Endothelial cell of umbilical vein (primary cell): Measurements from ENCODE around the gene SOCS4. TPM values are rescaled to one million over a fixed set of nuclear protein-coding genes. Genes with fewer than 3 reads are reported as not detected.

Experiments
- BruUV-seq: library from RNA; stranded (reverse); fragments of 400-500 nt; replicated peaks from 2 replicates; lab custom pipeline; 2021; lab: Mats Ljungman, UMichigan
- CTCF ChIA-PET: fragments of 300-600, 350-600 bp; sonication (Branson Sonifier 250); formaldehyde crosslinking; loops from one replicate; lab custom pipeline; 2021; ENCODE audit warnings: antibody characterized with exemption, inconsistent platforms; lab: Charles Lee
- POLR2A ChIA-PET: fragments of 300-600, 350-600 bp; sonication (Branson Sonifier 250); formaldehyde crosslinking; loops from one replicate; lab custom pipeline; 2021; ENCODE audit warnings: antibody characterized with exemption, inconsistent platforms; lab: Charles Lee
- DNase-seq: peaks from one replicate; pipeline ENCODE4 v3.0.0-alpha.2; 2011; ENCODE audit warnings: low read depth, low spot score
- FAIRE-seq: peaks from 2 replicates; lab custom pipeline; 2011; peaks lifted over from hg19 to GRCh38; lab: Jason Lieb, UNC
- H2AFZ ChIP-seq: 2 replicates; pipeline ENCODE4 v1.6.0; 2012; ENCODE audit warnings: low read depth, low read length, control low read depth, inconsistent platforms
- H3K27ac ChIP-seq: 2 replicates; pipeline ENCODE4 v1.5.1; 2011; ENCODE audit warnings: low read depth, mild to moderate bottlenecking, control low read depth, low read length, moderate library complexity; ENCODE audit not compliant: insufficient read depth
- H3K27me3 ChIP-seq, 2 experiments: 2 replicates each; pipeline versions ENCODE4 v1.6.0 to v1.6.1; 2011; ENCODE audit warnings: low read length in 2 of 2, mixed read lengths in 1 of 2; ENCODE audit not compliant: control insufficient read depth in 2 of 2, insufficient read depth in 2 of 2
- H3K36me3 ChIP-seq, 2 experiments: 2 replicates in 1 of 2; 3 replicates in 1 of 2; pipeline ENCODE4 v1.5.1; 2011; ENCODE audit warnings: low read length in 2 of 2, mild to moderate bottlenecking in 1 of 2, moderate library complexity in 1 of 2; ENCODE audit not compliant: control insufficient read depth in 2 of 2, insufficient read depth in 2 of 2; ENCODE audit errors: extremely low read depth in 1 of 2
- H3K4me1 ChIP-seq: 3 replicates; pipeline ENCODE4 v1.5.1; 2011; ENCODE audit warnings: mild to moderate bottlenecking, low read length; ENCODE audit not compliant: control insufficient read depth, insufficient read depth; ENCODE audit errors: extremely low read depth
- H3K4me2 ChIP-seq: 2 replicates; pipeline ENCODE4 v1.6.1; 2011; ENCODE audit warnings: low read length, control low read depth, mixed read lengths; ENCODE audit not compliant: insufficient read depth
- H3K4me3 ChIP-seq, 3 experiments: fragments of 200-600 bp in 1 of 3; sonication (generic), shearing (Covaris generic) in 1 of 3; replicated peaks in 1 of 3; 2 replicates each; pipeline ENCODE4 v1.5.1; 2011 to 2016; ENCODE audit warnings: control low read depth in 3 of 3, low read length in 3 of 3, mild to moderate bottlenecking in 2 of 3, inconsistent platforms in 1 of 3, low read depth in 1 of 3, moderate library complexity in 1 of 3; ENCODE audit not compliant: insufficient read depth in 1 of 3
- H3K79me2 ChIP-seq: 2 replicates; pipeline ENCODE4 v1.6.0; 2012; ENCODE audit warnings: low read length, inconsistent platforms; ENCODE audit not compliant: control insufficient read depth, insufficient read depth
- H3K9ac ChIP-seq: replicated peaks from 2 replicates; pipeline ENCODE3; 2011; ENCODE audit warnings: low read length, control low read depth; ENCODE audit not compliant: insufficient read depth; ENCODE audit errors: extremely low read depth
- H3K9me1 ChIP-seq: replicated peaks from 3 replicates; pipeline ENCODE4 v1.6.0; 2011; ENCODE audit warnings: mild to moderate bottlenecking, low read length; ENCODE audit not compliant: control insufficient read depth, insufficient read depth; ENCODE audit errors: extremely low read depth
- H3K9me3 ChIP-seq: replicated peaks from 2 replicates; pipeline ENCODE4 v1.5.1; 2012; ENCODE audit warnings: low read length, inconsistent platforms; ENCODE audit not compliant: control insufficient read depth, insufficient read depth
- H4K20me1 ChIP-seq: replicated peaks from 2 replicates; pipeline ENCODE3; 2011; ENCODE audit warnings: mild to moderate bottlenecking, low read length; ENCODE audit not compliant: control insufficient read depth, insufficient read depth; ENCODE audit errors: extremely low read depth
- EZH2 ChIP-seq: IDR thresholded peaks from 2 replicates; pipeline ENCODE4 v1.6.1; 2012; ENCODE audit warnings: borderline replicate concordance, low read depth, mild to moderate bottlenecking, moderate library complexity, low read length, inconsistent platforms; ENCODE audit not compliant: severe bottlenecking
- FOS ChIP-seq: IDR thresholded peaks from 2 replicates; pipeline ENCODE4 v1.6.1; 2011; ENCODE audit warnings: mild to moderate bottlenecking, low read length, moderate library complexity, borderline replicate concordance; ENCODE audit not compliant: insufficient read depth
- GATA2 ChIP-seq: IDR thresholded peaks from 2 replicates; pipeline ENCODE4 v1.7.0; 2011; ENCODE audit warnings: low read depth, mild to moderate bottlenecking, moderate library complexity, mixed read lengths, low read length; ENCODE audit not compliant: insufficient read length, insufficient read depth
- JUN ChIP-seq: IDR thresholded peaks from 2 replicates; pipeline ENCODE4 v1.6.1; 2011; ENCODE audit warnings: borderline replicate concordance, low read depth; ENCODE audit not compliant: insufficient read length, insufficient read depth
- MAX ChIP-seq: IDR thresholded peaks from 2 replicates; pipeline ENCODE4 v1.6.1; 2011; ENCODE audit not compliant: insufficient read depth, insufficient read length
- MYC ChIP-seq: IDR thresholded peaks from one replicate; pipeline ENCODE4 v1.6.1; 2011; ENCODE audit warnings: mild to moderate bottlenecking, low read depth, low read length
- POLR2A ChIP-seq: IDR thresholded peaks from 2 replicates; pipeline ENCODE4 v1.6.1; 2012; ENCODE audit warnings: low read depth, mild to moderate bottlenecking, control low read depth, low read length
- POLR2AphosphoS5 ChIP-seq: IDR thresholded peaks from 2 replicates; pipeline ENCODE4 v1.6.1; 2012; ENCODE audit warnings: low read depth, mild to moderate bottlenecking, control low read depth, low read length, moderate library complexity; ENCODE audit not compliant: insufficient read depth
- dilution Hi-C: fragments of 300-500 bp; cut with MboI; formaldehyde crosslinking; loops from one replicate; pipeline ENCODE4 v1.15.0; 2019; ENCODE audit warnings: low sequenced_read_pairs; ENCODE audit not compliant: extremely low pct_ligation_motif_present
- intact Hi-C: fragments of 100-400 bp; cut with micrococcal nuclease; formaldehyde crosslinking; loops from one replicate; pipeline ENCODE4 v1.10.0; 2022
- polyA plus RNA-seq, 4 experiments: library from polyadenylated mRNA; depleted of rRNA in 3 of 4; stranded (reverse) in 3 of 4; unstranded in 1 of 4; fragments of >200 nt; gene quantifications; 2 replicates each; pipeline versions ENCODE4 v1.2.1 to v1.2.3, GENCODE V29; 2011 to 2012; ENCODE audit warnings: missing spikeins in 1 of 4
- total RNA-seq: library from RNA; stranded (reverse); gene quantifications from 2 replicates; pipeline ENCODE4 v1.2.3, GENCODE V29; 2021
- TF ChIP-seq, protein P1 (sequence below), 2 donors: IDR thresholded peaks; 1 replicate in 1 of 2; 2 replicates in 1 of 2; pipeline ENCODE4 v1.5.1; 2011; ENCODE audit warnings: low read length in 2 of 2, mild to moderate bottlenecking in 2 of 2, moderate library complexity in 2 of 2, control low read depth in 1 of 2, inconsistent platforms in 1 of 2, low read depth in 1 of 2; ENCODE audit not compliant: insufficient read depth in 1 of 2; ENCODE audit errors: extremely low read depth in 1 of 2

Gene SOCS4
- total and polyA plus RNA-seq, 2 donors (not counting 3 experiments of a cell fraction or from before 2014, with no cell fraction given), result 6.4 to 26.7 TPM

GRCh38 chr14:55048900-55049436 is 21.9 kb downstream of the SOCS4 start:
- no TSS peak for BruUV-seq
- Histone ChIP-seq H2AFZ (no peak overlapping the region), H3K4me3 (no peak overlapping the region), H3K9me1 (no peaks in the 10 kb centered on the region), H3K27ac (no peak overlapping the region), H3K79me2 (peaks cover 22% of the 10 kb centered on the region), H3K4me1 (peaks cover 17% of the 10 kb centered on the region), H3K4me2 (no peak overlapping the region), H3K9me3 (no peaks in the 10 kb centered on the region), H3K9ac (no peak overlapping the region), H3K27me3 (no peaks in the 10 kb centered on the region), H4K20me1 (no peaks in the 10 kb centered on the region), H3K36me3 (peaks cover 1 to 4% of the 10 kb centered on the region in 2 experiments)
- FAIRE-seq (no peak), DNase-seq (no peak)
- dilution Hi-C loops (no loop called here), intact Hi-C loops (no loop called here)
- CTCF ChIA-PET, result no interaction called here
- POLR2A ChIA-PET, result no interaction called here
- TF ChIP-seq GATA2 (no peak), POLR2AphosphoS5 (no peak), MYC (no peak), EZH2 (no peak), FOS (no peak), JUN (no peak), POLR2A (no peak), MAX (no peak)
- TF ChIP-seq, protein P1, sequence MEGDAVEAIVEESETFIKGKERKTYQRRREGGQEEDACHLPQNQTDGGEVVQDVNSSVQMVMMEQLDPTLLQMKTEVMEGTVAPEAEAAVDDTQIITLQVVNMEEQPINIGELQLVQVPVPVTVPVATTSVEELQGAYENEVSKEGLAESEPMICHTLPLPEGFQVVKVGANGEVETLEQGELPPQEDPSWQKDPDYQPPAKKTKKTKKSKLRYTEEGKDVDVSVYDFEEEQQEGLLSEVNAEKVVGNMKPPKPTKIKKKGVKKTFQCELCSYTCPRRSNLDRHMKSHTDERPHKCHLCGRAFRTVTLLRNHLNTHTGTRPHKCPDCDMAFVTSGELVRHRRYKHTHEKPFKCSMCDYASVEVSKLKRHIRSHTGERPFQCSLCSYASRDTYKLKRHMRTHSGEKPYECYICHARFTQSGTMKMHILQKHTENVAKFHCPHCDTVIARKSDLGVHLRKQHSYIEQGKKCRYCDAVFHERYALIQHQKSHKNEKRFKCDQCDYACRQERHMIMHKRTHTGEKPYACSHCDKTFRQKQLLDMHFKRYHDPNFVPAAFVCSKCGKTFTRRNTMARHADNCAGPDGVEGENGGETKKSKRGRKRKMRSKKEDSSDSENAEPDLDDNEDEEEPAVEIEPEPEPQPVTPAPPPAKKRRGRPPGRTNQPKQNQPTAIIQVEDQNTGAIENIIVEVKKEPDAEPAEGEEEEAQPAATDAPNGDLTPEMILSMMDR (IDR thresholded peaks at IDR 0.05; ENCODE audit: extremely low read depth in 1 of 2, insufficient read depth in 1 of 2, low read depth in 1 of 2, low read length in 2 of 2), result no peak
